Esophagus squamous epithelium (tissue), 4 donors: ENCODE measurements around the gene SREBF2.

Source experiments
- CTCF ChIP-seq, 6 experiments: fragments of 450-650 bp in 4 of 6; fragments of 200-600 bp in 2 of 6; sonication (generic) in 2 of 6; IDR thresholded peaks; one replicate each; pipeline ENCODE4 v1.5.1; 2016 to 2019; ENCODE audit warnings: antibody characterized with exemption in 6 of 6, mild to moderate bottlenecking in 4 of 6, moderate library complexity in 4 of 6
- POLR2A ChIP-seq, 4 donors: fragments of 450-650 bp; IDR thresholded peaks; one replicate each; pipeline ENCODE4 v1.6.1; 2017; ENCODE audit warnings: antibody characterized with exemption in 4 of 4, mild to moderate bottlenecking in 4 of 4, moderate library complexity in 3 of 4

- TF ChIP-seq CTCF (IDR thresholded peaks at IDR 0.05) (no peak), POLR2A (IDR thresholded peaks at IDR 0.05) (no peak)
Observed at GRCh38 chr22:41912338-41913039, 79.6 kb downstream of the SREBF2 start.
